Measurements from ENCODE around the gene MAN2A2.
A peak's percentile ranks its signal among the peaks of the same experiment; 100 is the strongest.

The MAN2A2 gene

GRCh38 chr15:90866161-90866715 is 36.9 kb upstream of the MAN2A2 start:
- no peak for DNase-seq (ENCODE audit: low spot score)
- no peak for TF ChIP-seq CTCF (IDR thresholded peaks at IDR 0.05; ENCODE audit: extremely low read depth, insufficient read depth, missing control alignments)
- in situ Hi-C loops (cut with MboI; ENCODE audit: low pct_unique_long_range_greater_than_20kb, low sequenced_read_pairs, unreplicated experiment): no loop called here

- DNase-seq (ENCODE audit: low spot score): no peak
- in situ Hi-C loops (cut with MboI; ENCODE audit: low pct_unique_long_range_greater_than_20kb, low sequenced_read_pairs, unreplicated experiment): no loop called here
- TF ChIP-seq CTCF (IDR thresholded peaks at IDR 0.05; ENCODE audit: extremely low read depth, insufficient read depth, missing control alignments): no peak
Measured at GRCh38 chr15:90866800-90867199, 36.3 kb upstream of the MAN2A2 start.

- no peak for TF ChIP-seq CTCF (IDR thresholded peaks at IDR 0.05; ENCODE audit: extremely low read depth, insufficient read depth, missing control alignments)
- in situ Hi-C loops (cut with MboI; ENCODE audit: low pct_unique_long_range_greater_than_20kb, low sequenced_read_pairs, unreplicated experiment): no loop called here
- DNase-seq (ENCODE audit: low spot score): no peak
Measured at GRCh38 chr15:90868261-90868689, 34.8 kb upstream of the MAN2A2 start, which contains the start of gene FURIN. Gene FURIN (plus strand): TSS chr15:90868588. CDS start chr15:90875741, 7,153 bp downstream.

GRCh38 chr15:90869140-90869541 is 34.0 kb upstream of the MAN2A2 start:
- TF ChIP-seq CTCF (IDR thresholded peaks at IDR 0.05; ENCODE audit: extremely low read depth, insufficient read depth, missing control alignments): no peak
- no peak for DNase-seq (ENCODE audit: low spot score)
- in situ Hi-C loops (cut with MboI; ENCODE audit: low pct_unique_long_range_greater_than_20kb, low sequenced_read_pairs, unreplicated experiment): no loop called here

- DNase-seq (ENCODE audit: low spot score): no peak
- TF ChIP-seq CTCF (IDR thresholded peaks at IDR 0.05; ENCODE audit: extremely low read depth, insufficient read depth, missing control alignments): no peak
- in situ Hi-C loops (cut with MboI; ENCODE audit: low pct_unique_long_range_greater_than_20kb, low sequenced_read_pairs, unreplicated experiment): no loop called here
Measured at GRCh38 chr15:90869601-90870353, 33.3 kb upstream of the MAN2A2 start.

- in situ Hi-C loops (cut with MboI; ENCODE audit: low pct_unique_long_range_greater_than_20kb, low sequenced_read_pairs, unreplicated experiment): no loop called here
- no peak for TF ChIP-seq CTCF (IDR thresholded peaks at IDR 0.05; ENCODE audit: extremely low read depth, insufficient read depth, missing control alignments)
- DNase-seq (ENCODE audit: low spot score): peak; percentile 47
Measured at GRCh38 chr15:90870354-90871138, 32.6 kb upstream of the MAN2A2 start.

Data from GM13977 (cell line).